ENCODE results near the gene TSEN2.
A peak's percentile ranks its signal among the peaks of the same experiment; 100 is the strongest.

Gene TSEN2

GRCh38 chr3:12549971-12550760 lies 65.9 kb downstream of the TSEN2 start:
- no peak for DNase-seq (ENCODE audit: low spot score)

GRCh38 chr3:12553921-12554391 lies 69.7 kb downstream of the TSEN2 start:
- DNase-seq (ENCODE audit: low spot score), result peak; percentile 76

- no peak for DNase-seq (ENCODE audit: low spot score)
These were observed 72.0 kb downstream of the TSEN2 start for GRCh38 chr3:12556314-12556689.

GRCh38 chr3:12556690-12557472 lies 72.6 kb downstream of the TSEN2 start, which contains the start of gene MKRN2:
MKRN2 (plus strand) TSS chr3:12557087; CDS start chr3:12557151, 64 bp downstream.
- DNase-seq (ENCODE audit: low spot score), result peak; percentile 90

GRCh38 chr3:12557473-12558100 lies 73.3 kb downstream of the TSEN2 start:
- DNase-seq (ENCODE audit: low spot score), result no peak

- DNase-seq (ENCODE audit: low spot score), result no peak
These were observed 74.4 kb downstream of the TSEN2 start for GRCh38 chr3:12558706-12559105.

- no peak for DNase-seq (ENCODE audit: low spot score)
These were observed 75.2 kb downstream of the TSEN2 start for GRCh38 chr3:12559520-12559919.

- no peak for DNase-seq (ENCODE audit: low spot score)
These were observed 76.4 kb downstream of the TSEN2 start for GRCh38 chr3:12560505-12561190.

GRCh38 chr3:12561397-12561796 lies 77.1 kb downstream of the TSEN2 start:
- DNase-seq (ENCODE audit: low spot score), result no peak

GRCh38 chr3:12562451-12562850 lies 78.2 kb downstream of the TSEN2 start:
- no peak for DNase-seq (ENCODE audit: low spot score)

GRCh38 chr3:12566976-12567375 lies 82.7 kb downstream of the TSEN2 start:
- DNase-seq (ENCODE audit: low spot score), result no peak

- DNase-seq (ENCODE audit: low spot score), result no peak
These were observed 84.5 kb downstream of the TSEN2 start for GRCh38 chr3:12568747-12569146.

GRCh38 chr3:12569836-12570235 lies 85.6 kb downstream of the TSEN2 start:
- no peak for DNase-seq (ENCODE audit: low spot score)

GRCh38 chr3:12571986-12572385 lies 87.7 kb downstream of the TSEN2 start:
- DNase-seq (ENCODE audit: low spot score), result no peak

- no peak for DNase-seq (ENCODE audit: low spot score)
These were observed 89.9 kb downstream of the TSEN2 start for GRCh38 chr3:12574131-12574530.

GRCh38 chr3:12574661-12575060 lies 90.4 kb downstream of the TSEN2 start:
- no peak for DNase-seq (ENCODE audit: low spot score)

GRCh38 chr3:12577379-12577778 lies 93.1 kb downstream of the TSEN2 start:
- no peak for DNase-seq (ENCODE audit: low spot score)

- no peak for DNase-seq (ENCODE audit: low spot score)
These were observed 94.5 kb downstream of the TSEN2 start for GRCh38 chr3:12578742-12579141.

- DNase-seq (ENCODE audit: low spot score), result no peak
These were observed 95.2 kb downstream of the TSEN2 start for GRCh38 chr3:12579456-12579855.

- no peak for DNase-seq (ENCODE audit: low spot score)
These were observed 95.6 kb downstream of the TSEN2 start for GRCh38 chr3:12579905-12580304.

GRCh38 chr3:12582730-12583129 lies 98.5 kb downstream of the TSEN2 start:
- DNase-seq (ENCODE audit: low spot score), result no peak

Measured in SK-N-DZ (cell line).